AG10803 (cell line): ENCODE data around the gene FYN.
A peak's percentile ranks its signal among the peaks of the same experiment; 100 is the strongest.

Experiments used
- DNase-seq: peaks from one replicate; pipeline ENCODE4 v3.0.0; 2010; ENCODE audit warnings: low read depth
- H3K4me3 ChIP-seq: 2 replicates; pipeline ENCODE4 v1.5.1; 2011; ENCODE audit warnings: mild to moderate bottlenecking, low read length, control low read depth
- TF ChIP-seq, protein P1 (sequence below): conservative IDR thresholded peaks from 2 replicates; pipeline ENCODE4 v1.5.1; 2011; ENCODE audit warnings: mild to moderate bottlenecking, low read length, control low read depth, inconsistent platforms

FYN gene

DNA sequence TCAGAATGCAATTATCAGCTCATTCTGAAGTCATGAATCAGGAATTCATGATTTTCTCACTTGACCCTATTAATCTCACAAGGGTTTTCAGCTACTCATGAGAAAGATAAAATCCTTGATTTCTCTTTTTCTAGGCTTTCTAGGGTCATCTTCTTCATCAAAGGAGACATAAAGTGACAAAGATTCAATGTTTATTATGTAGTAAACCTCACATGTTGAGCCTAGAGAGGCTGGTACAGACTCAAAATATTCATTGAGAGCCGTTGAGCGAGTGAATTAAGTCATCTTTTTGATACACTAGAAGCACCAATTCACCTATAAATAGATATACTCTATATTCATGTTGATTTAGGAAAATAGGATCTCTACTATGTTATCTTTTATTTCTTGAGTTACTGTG lies 162.8 kb downstream of the FYN start:
- DNase-seq: no peak
- H3K4me3 ChIP-seq: no peak overlapping the region

DNA sequence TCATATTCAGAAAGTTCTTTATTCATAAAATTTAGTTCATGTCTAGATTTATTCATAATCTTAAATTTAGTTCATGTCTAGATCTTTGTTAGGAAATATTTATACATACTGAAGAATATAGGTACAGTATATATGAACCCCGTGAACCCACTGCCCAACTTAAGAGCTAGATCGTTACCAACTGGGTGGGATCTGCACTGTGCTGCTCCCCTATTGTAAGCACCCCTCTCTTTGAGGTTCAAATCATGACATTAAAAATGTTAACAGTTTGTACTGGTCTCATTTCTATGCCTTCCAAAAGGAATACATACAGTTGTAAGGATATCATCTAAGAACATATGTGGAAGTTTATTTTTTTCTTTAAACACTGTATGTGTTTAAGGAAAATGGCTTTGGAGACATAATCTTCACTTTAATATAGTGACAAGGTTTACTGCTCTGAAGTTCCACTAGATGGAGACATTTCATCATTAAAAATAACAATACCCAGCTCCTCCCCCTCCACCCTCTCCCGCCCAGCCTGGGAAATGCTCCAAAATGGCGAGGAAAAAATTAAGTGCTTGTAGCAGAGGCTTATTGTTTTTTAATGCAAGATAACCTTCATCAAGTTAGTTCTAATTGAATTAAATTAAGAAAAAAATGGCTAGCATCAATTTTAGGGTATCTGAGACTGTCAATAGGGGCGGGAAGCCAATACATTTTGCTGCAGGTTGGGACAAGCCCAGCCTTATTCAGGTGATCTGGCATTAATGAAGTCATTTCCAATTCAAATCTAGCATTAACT lies 163.4 kb downstream of the FYN start:
- TF ChIP-seq, protein P1, sequence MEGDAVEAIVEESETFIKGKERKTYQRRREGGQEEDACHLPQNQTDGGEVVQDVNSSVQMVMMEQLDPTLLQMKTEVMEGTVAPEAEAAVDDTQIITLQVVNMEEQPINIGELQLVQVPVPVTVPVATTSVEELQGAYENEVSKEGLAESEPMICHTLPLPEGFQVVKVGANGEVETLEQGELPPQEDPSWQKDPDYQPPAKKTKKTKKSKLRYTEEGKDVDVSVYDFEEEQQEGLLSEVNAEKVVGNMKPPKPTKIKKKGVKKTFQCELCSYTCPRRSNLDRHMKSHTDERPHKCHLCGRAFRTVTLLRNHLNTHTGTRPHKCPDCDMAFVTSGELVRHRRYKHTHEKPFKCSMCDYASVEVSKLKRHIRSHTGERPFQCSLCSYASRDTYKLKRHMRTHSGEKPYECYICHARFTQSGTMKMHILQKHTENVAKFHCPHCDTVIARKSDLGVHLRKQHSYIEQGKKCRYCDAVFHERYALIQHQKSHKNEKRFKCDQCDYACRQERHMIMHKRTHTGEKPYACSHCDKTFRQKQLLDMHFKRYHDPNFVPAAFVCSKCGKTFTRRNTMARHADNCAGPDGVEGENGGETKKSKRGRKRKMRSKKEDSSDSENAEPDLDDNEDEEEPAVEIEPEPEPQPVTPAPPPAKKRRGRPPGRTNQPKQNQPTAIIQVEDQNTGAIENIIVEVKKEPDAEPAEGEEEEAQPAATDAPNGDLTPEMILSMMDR: peak; percentile 65
- H3K4me3 ChIP-seq: no peak overlapping the region
- DNase-seq: peak; percentile 78

More for the DNA sequence above, 162.8 kb downstream of the FYN start:
- TF ChIP-seq, protein P1: no peak

DNA sequence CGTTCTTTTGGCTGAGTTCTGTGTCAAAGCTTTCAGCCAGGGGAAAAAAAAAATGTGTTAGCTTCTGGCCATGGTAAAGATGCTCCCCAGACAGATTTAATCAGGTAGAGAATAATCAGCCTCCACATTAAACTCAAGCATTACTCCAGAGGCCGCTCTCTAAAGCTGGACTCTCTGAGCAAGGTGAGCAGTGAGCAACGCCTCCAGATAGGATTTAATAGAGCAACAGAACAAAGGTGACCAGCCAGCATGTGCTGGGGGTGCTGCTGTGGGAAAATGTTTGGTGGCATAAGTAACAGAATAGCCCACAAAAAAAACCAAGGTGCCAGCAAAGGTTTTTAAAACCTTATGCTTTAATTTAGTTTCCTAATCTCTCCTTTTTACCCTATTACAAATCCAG lies 164.1 kb downstream of the FYN start:
- no peak overlapping the region for H3K4me3 ChIP-seq
- TF ChIP-seq, protein P1: no peak
- no peak for DNase-seq

DNA sequence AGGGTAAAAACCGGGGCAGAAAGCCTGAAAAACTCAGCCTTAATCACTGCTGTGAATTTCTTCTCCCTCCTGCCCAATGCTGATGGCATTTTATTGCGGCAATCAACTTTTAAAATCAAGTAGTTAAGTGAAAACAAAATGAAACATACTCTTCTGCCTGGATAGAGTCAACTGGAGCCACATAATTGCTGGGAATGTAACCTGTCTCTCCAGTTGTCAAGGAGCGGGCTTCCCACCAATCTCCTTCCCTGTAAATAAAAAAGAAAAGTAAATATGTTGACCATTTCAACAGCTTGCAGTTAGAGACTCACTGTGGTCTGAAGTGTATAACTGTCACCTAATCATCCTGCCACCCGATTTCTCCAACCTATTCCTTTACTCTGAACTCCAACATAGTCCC lies 165.5 kb downstream of the FYN start:
- no peak for DNase-seq
- TF ChIP-seq, protein P1: no peak
- no peak overlapping the region for H3K4me3 ChIP-seq

DNA sequence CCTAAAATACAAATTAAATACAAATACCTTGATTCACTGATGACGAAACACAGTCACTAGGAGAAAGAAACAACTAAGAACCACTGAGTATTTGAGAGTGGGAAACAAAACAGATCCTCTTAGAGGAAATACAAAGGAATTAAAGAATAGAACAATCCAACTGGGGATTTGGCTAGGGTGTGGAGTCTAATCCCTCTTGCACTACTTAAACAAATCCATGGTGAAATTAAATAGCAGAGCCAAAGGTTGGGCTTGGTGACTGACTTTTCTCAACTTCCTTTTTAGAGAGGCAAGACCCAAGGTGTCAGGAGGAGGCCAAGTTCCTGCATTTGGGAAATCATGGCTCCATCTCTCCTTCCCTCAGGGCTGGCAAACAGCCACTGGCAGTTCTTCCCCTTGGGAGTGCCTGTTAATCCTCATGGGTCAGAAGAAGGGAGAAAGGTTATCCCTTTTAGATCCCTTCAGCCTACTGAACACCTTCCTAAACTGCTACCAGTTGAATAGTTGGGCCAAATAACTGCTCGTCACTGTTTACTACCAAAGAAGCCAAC lies 166.3 kb downstream of the FYN start:
- TF ChIP-seq, protein P1: no peak
- no peak overlapping the region for H3K4me3 ChIP-seq
- no peak for DNase-seq

DNA sequence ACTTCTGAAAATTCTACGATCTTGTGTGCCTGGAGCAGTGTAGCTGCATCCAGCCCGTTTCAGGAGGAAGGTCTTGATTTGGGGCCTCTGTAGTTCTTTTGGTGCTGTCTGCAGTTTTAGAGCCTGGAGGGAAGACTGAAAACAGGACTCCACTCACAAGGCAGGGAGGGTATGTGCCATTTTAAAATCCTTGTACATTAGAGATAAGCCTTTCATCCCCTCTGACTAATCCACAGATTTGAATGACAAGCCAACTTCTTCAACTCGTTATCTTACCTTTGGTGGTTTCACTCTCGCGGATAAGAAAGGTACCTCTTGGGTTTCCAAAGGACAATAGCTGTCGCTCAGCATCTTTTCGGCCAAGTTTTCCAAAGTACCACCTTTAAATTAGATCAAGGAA lies 169.5 kb downstream of the FYN start:
- DNase-seq: no peak
- no peak overlapping the region for H3K4me3 ChIP-seq
- TF ChIP-seq, protein P1: no peak

DNA sequence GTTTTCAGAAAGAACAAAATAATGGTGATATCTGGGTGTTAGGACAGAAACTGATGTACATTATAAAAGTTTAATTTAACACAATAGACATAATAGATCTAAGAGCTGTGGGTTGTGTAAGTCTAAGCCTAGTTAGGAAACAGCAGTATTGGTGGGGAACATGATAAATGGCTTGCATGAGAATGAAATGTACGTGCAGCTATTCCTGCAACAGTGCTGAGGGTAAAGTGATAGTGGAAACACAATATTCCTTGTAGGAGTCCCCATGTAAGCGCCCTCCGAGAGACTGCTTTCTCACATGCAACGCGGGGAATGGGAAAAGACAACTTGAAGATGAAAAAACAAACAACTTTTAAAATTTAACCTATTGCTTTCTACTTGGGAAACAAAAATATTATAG lies 171.0 kb downstream of the FYN start:
- no peak for DNase-seq
- TF ChIP-seq, protein P1: no peak
- no peak overlapping the region for H3K4me3 ChIP-seq
